ENCODE measurements around the gene RPP14. TPM values are rescaled to one million over a fixed set of nuclear protein-coding genes. Genes with fewer than 3 reads are reported as not detected.

Gene RPP14
- total RNA-seq, 2 donors from 2014 or later: 17.0 to 34.0 TPM

DNA sequence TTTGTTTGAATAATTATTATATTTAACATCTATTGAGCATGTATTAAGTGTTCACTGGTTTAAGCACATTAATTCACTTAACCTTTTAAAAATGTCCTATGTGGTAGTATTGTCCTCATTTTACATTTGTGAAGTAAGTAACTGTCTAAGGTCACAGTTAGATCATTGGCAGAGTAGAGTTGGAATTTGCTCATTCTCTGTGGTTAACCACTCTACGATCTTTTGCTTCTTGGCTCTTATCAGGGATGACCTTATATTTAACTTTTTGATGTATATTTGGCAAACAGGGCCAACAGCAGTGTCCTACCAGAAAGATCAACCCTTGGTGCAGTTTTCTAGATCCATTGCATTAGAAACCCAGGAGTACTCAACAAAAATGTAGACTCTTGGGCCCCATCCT is 60.7 kb downstream of the RPP14 start:
- Mint-ChIP-seq H3K27me3 (no peaks in the 10 kb centered on the region), H3K27ac (peak overlapping the region; percentile 16 to 32), H3K4me1 (ENCODE audit: low read depth in 2 of 2) (peaks cover 31 to 36% of the 10 kb centered on the region in 2 donors), H3K4me3 (peak overlapping the region; percentile 18), H3K9me3 (no peaks in the 10 kb centered on the region), H3K36me3 (no peaks in the 10 kb centered on the region)
- ATAC-seq: no peak
- DNase-seq (ENCODE audit: low spot score): no peak

DNA sequence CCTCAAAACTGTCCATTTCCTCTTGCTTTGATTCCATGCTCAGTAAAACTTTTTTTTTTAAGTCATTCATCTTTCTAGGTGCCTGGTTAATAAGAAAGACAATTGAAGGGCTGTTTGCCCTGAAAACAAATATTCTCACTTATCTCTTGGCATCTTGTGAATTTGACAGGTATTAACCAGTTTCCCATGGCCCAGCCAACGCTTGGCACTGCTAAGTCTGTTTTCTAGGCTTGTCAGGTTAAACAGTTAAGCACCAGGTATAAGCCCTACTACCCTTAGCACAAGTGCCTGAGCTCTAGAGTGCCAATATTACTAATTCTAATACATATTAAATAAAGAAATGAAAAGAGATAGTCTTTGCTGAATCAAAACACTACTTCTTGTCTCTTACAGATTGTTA is 63.0 kb downstream of the RPP14 start:
- no peaks in the 10 kb centered on the region for H3K36me3 Mint-ChIP-seq
- DNase-seq (ENCODE audit: low spot score): no peak
- no peaks in the 10 kb centered on the region for H3K27me3 Mint-ChIP-seq
- no peaks in the 10 kb centered on the region for H3K9me3 Mint-ChIP-seq
- H3K4me3 Mint-ChIP-seq: no peak overlapping the region
- no peak for ATAC-seq
- H3K27ac Mint-ChIP-seq: no peak overlapping the region
- H3K4me1 Mint-ChIP-seq (ENCODE audit: low read depth in 2 of 2): peaks cover 28 to 30% of the 10 kb centered on the region in 2 donors

Other genes starting within 250 kb of the RPP14 start
- gene DNASE1L3, start 95.3 kb upstream of the RPP14 start, total RNA-seq: not detected
- gene ABHD6, start 68.5 kb upstream of the RPP14 start, total RNA-seq: 1 to 10 TPM; 2.5 to 3.3 TPM
- gene HTD2, start 275 bp downstream of the RPP14 start, total RNA-seq: 10 to 100 TPM in 1 of 2 donors, 1 to 10 TPM in 1; 6.7 to 11.6 TPM
- 10 to 100 TPM; 63.8 to 67.8 TPM for gene PXK, start 26.6 kb downstream of the RPP14 start, total RNA-seq
- gene PDHB, start 127.6 kb downstream of the RPP14 start, total RNA-seq: 10 to 100 TPM; 30.6 to 41.7 TPM
- 1 to 10 TPM; 4.0 to 5.3 TPM for gene KCTD6, start 185.9 kb downstream of the RPP14 start, total RNA-seq
- gene ACOX2, start 230.9 kb downstream of the RPP14 start, total RNA-seq: not detected

Measured in natural killer cell treated with Interleukin-12 subunit alpha and Interleukin-12 subunit beta and Interleukin-15 and Interleukin-18, amount 100 ng/mL, for 72 hours (primary cell).